Endothelial cell of umbilical vein (primary cell): ENCODE data around the gene AMT. TPM values are rescaled to one million over a fixed set of nuclear protein-coding genes. Genes with fewer than 3 reads are reported as not detected.

Experiments used
- BruUV-seq: library from RNA; stranded (reverse); fragments of 400-500 nt; replicated peaks from 2 replicates; lab custom pipeline; 2021; lab: Mats Ljungman, UMichigan
- CTCF ChIA-PET: fragments of 300-600, 350-600 bp; sonication (Branson Sonifier 250); formaldehyde crosslinking; loops from one replicate; lab custom pipeline; 2021; ENCODE audit warnings: antibody characterized with exemption, inconsistent platforms; lab: Charles Lee
- POLR2A ChIA-PET: fragments of 300-600, 350-600 bp; sonication (Branson Sonifier 250); formaldehyde crosslinking; loops from one replicate; lab custom pipeline; 2021; ENCODE audit warnings: antibody characterized with exemption, inconsistent platforms; lab: Charles Lee
- DNase-seq: peaks from one replicate; pipeline ENCODE4 v3.0.0-alpha.2; 2011; ENCODE audit warnings: low read depth, low spot score
- FAIRE-seq: peaks from 2 replicates; lab custom pipeline; 2011; peaks lifted over from hg19 to GRCh38; lab: Jason Lieb, UNC
- H2AFZ ChIP-seq: 2 replicates; pipeline ENCODE4 v1.6.0; 2012; ENCODE audit warnings: low read depth, low read length, control low read depth, inconsistent platforms
- H3K27ac ChIP-seq: 2 replicates; pipeline ENCODE4 v1.5.1; 2011; ENCODE audit warnings: low read depth, mild to moderate bottlenecking, control low read depth, low read length, moderate library complexity; ENCODE audit not compliant: insufficient read depth
- H3K27me3 ChIP-seq, 2 experiments: 2 replicates each; pipeline versions ENCODE4 v1.6.0 to v1.6.1; 2011; ENCODE audit warnings: low read length in 2 of 2, mixed read lengths in 1 of 2; ENCODE audit not compliant: control insufficient read depth in 2 of 2, insufficient read depth in 2 of 2
- H3K36me3 ChIP-seq, 2 experiments: 2 replicates in 1 of 2; 3 replicates in 1 of 2; pipeline ENCODE4 v1.5.1; 2011; ENCODE audit warnings: low read length in 2 of 2, mild to moderate bottlenecking in 1 of 2, moderate library complexity in 1 of 2; ENCODE audit not compliant: control insufficient read depth in 2 of 2, insufficient read depth in 2 of 2; ENCODE audit errors: extremely low read depth in 1 of 2
- H3K4me1 ChIP-seq: 3 replicates; pipeline ENCODE4 v1.5.1; 2011; ENCODE audit warnings: mild to moderate bottlenecking, low read length; ENCODE audit not compliant: control insufficient read depth, insufficient read depth; ENCODE audit errors: extremely low read depth
- H3K4me2 ChIP-seq: 2 replicates; pipeline ENCODE4 v1.6.1; 2011; ENCODE audit warnings: low read length, control low read depth, mixed read lengths; ENCODE audit not compliant: insufficient read depth
- H3K4me3 ChIP-seq, 3 experiments: fragments of 200-600 bp in 1 of 3; sonication (generic), shearing (Covaris generic) in 1 of 3; replicated peaks in 1 of 3; 2 replicates each; pipeline ENCODE4 v1.5.1; 2011 to 2016; ENCODE audit warnings: control low read depth in 3 of 3, low read length in 3 of 3, mild to moderate bottlenecking in 2 of 3, inconsistent platforms in 1 of 3, low read depth in 1 of 3, moderate library complexity in 1 of 3; ENCODE audit not compliant: insufficient read depth in 1 of 3
- H3K79me2 ChIP-seq: 2 replicates; pipeline ENCODE4 v1.6.0; 2012; ENCODE audit warnings: low read length, inconsistent platforms; ENCODE audit not compliant: control insufficient read depth, insufficient read depth
- H3K9ac ChIP-seq: replicated peaks from 2 replicates; pipeline ENCODE3; 2011; ENCODE audit warnings: low read length, control low read depth; ENCODE audit not compliant: insufficient read depth; ENCODE audit errors: extremely low read depth
- H3K9me1 ChIP-seq: replicated peaks from 3 replicates; pipeline ENCODE4 v1.6.0; 2011; ENCODE audit warnings: mild to moderate bottlenecking, low read length; ENCODE audit not compliant: control insufficient read depth, insufficient read depth; ENCODE audit errors: extremely low read depth
- H3K9me3 ChIP-seq: replicated peaks from 2 replicates; pipeline ENCODE4 v1.5.1; 2012; ENCODE audit warnings: low read length, inconsistent platforms; ENCODE audit not compliant: control insufficient read depth, insufficient read depth
- H4K20me1 ChIP-seq: replicated peaks from 2 replicates; pipeline ENCODE3; 2011; ENCODE audit warnings: mild to moderate bottlenecking, low read length; ENCODE audit not compliant: control insufficient read depth, insufficient read depth; ENCODE audit errors: extremely low read depth
- EZH2 ChIP-seq: IDR thresholded peaks from 2 replicates; pipeline ENCODE4 v1.6.1; 2012; ENCODE audit warnings: borderline replicate concordance, low read depth, mild to moderate bottlenecking, moderate library complexity, low read length, inconsistent platforms; ENCODE audit not compliant: severe bottlenecking
- FOS ChIP-seq: IDR thresholded peaks from 2 replicates; pipeline ENCODE4 v1.6.1; 2011; ENCODE audit warnings: mild to moderate bottlenecking, low read length, moderate library complexity, borderline replicate concordance; ENCODE audit not compliant: insufficient read depth
- GATA2 ChIP-seq: IDR thresholded peaks from 2 replicates; pipeline ENCODE4 v1.7.0; 2011; ENCODE audit warnings: low read depth, mild to moderate bottlenecking, moderate library complexity, mixed read lengths, low read length; ENCODE audit not compliant: insufficient read length, insufficient read depth
- JUN ChIP-seq: IDR thresholded peaks from 2 replicates; pipeline ENCODE4 v1.6.1; 2011; ENCODE audit warnings: borderline replicate concordance, low read depth; ENCODE audit not compliant: insufficient read length, insufficient read depth
- MAX ChIP-seq: IDR thresholded peaks from 2 replicates; pipeline ENCODE4 v1.6.1; 2011; ENCODE audit not compliant: insufficient read depth, insufficient read length
- MYC ChIP-seq: IDR thresholded peaks from one replicate; pipeline ENCODE4 v1.6.1; 2011; ENCODE audit warnings: mild to moderate bottlenecking, low read depth, low read length
- POLR2A ChIP-seq: IDR thresholded peaks from 2 replicates; pipeline ENCODE4 v1.6.1; 2012; ENCODE audit warnings: low read depth, mild to moderate bottlenecking, control low read depth, low read length
- POLR2AphosphoS5 ChIP-seq: IDR thresholded peaks from 2 replicates; pipeline ENCODE4 v1.6.1; 2012; ENCODE audit warnings: low read depth, mild to moderate bottlenecking, control low read depth, low read length, moderate library complexity; ENCODE audit not compliant: insufficient read depth
- dilution Hi-C: fragments of 300-500 bp; cut with MboI; formaldehyde crosslinking; loops from one replicate; pipeline ENCODE4 v1.15.0; 2019; ENCODE audit warnings: low sequenced_read_pairs; ENCODE audit not compliant: extremely low pct_ligation_motif_present
- intact Hi-C: fragments of 100-400 bp; cut with micrococcal nuclease; formaldehyde crosslinking; loops from one replicate; pipeline ENCODE4 v1.10.0; 2022
- polyA plus RNA-seq, 4 experiments: library from polyadenylated mRNA; depleted of rRNA in 3 of 4; stranded (reverse) in 3 of 4; unstranded in 1 of 4; fragments of >200 nt; gene quantifications; 2 replicates each; pipeline versions ENCODE4 v1.2.1 to v1.2.3, GENCODE V29; 2011 to 2012; ENCODE audit warnings: missing spikeins in 1 of 4
- total RNA-seq: library from RNA; stranded (reverse); gene quantifications from 2 replicates; pipeline ENCODE4 v1.2.3, GENCODE V29; 2021
- TF ChIP-seq, protein P1 (sequence below), 2 donors: IDR thresholded peaks; 1 replicate in 1 of 2; 2 replicates in 1 of 2; pipeline ENCODE4 v1.5.1; 2011; ENCODE audit warnings: low read length in 2 of 2, mild to moderate bottlenecking in 2 of 2, moderate library complexity in 2 of 2, control low read depth in 1 of 2, inconsistent platforms in 1 of 2, low read depth in 1 of 2; ENCODE audit not compliant: insufficient read depth in 1 of 2; ENCODE audit errors: extremely low read depth in 1 of 2

Gene AMT
- total and polyA plus RNA-seq, 2 donors (not counting 3 experiments of a cell fraction or from before 2014, with no cell fraction given): 4.4 to 9.0 TPM

DNA sequence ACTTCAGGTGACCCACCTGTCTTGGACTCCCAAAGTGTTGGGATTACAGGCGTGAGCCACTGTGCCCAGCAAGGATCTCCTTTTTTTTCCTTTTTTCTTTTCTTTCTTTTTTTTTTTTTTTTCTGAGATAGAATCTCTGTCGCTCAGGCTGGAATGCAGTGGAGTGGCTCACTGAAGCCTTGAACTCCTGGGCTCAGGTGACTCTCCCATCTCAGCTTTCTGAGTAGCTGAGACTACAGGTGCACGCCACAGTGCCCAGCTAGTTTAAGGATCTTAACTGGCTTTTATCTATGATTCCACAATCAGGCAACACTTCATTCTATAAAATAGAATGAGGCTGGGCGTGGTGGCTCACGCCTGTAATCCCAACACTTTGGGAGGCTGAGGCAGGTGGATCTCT is 23.1 kb upstream of the AMT start:
- H3K4me3 ChIP-seq: no peak overlapping the region
- no TSS peak for BruUV-seq
- DNase-seq: no peak
- ChIA-PET POLR2A (no interaction called here), CTCF (interaction anchor here (0.7 kb wide), 1 partner anchor 206 kb away, joined by 3 read pairs; no protein-coding TSS in a partner anchor)
- peaks cover 3% of the 10 kb centered on the region for H3K4me1 ChIP-seq
- H3K36me3 ChIP-seq: no peaks in the 10 kb centered on the region
- H3K79me2 ChIP-seq: no peaks in the 10 kb centered on the region
- dilution Hi-C loops: no loop called here
- intact Hi-C loops: no loop called here
- H3K9me3 ChIP-seq: no peaks in the 10 kb centered on the region
- no peak overlapping the region for H3K4me2 ChIP-seq
- H2AFZ ChIP-seq: no peak overlapping the region
- no peaks in the 10 kb centered on the region for H3K27me3 ChIP-seq
- H3K27ac ChIP-seq: no peak overlapping the region
- no peak for FAIRE-seq
- H3K9me1 ChIP-seq: no peaks in the 10 kb centered on the region
- H3K9ac ChIP-seq: no peak overlapping the region
- TF ChIP-seq POLR2AphosphoS5 (no peak), MAX (no peak), EZH2 (no peak), JUN (no peak), MYC (no peak), GATA2 (no peak), POLR2A (no peak), FOS (no peak)
- TF ChIP-seq, protein P1, sequence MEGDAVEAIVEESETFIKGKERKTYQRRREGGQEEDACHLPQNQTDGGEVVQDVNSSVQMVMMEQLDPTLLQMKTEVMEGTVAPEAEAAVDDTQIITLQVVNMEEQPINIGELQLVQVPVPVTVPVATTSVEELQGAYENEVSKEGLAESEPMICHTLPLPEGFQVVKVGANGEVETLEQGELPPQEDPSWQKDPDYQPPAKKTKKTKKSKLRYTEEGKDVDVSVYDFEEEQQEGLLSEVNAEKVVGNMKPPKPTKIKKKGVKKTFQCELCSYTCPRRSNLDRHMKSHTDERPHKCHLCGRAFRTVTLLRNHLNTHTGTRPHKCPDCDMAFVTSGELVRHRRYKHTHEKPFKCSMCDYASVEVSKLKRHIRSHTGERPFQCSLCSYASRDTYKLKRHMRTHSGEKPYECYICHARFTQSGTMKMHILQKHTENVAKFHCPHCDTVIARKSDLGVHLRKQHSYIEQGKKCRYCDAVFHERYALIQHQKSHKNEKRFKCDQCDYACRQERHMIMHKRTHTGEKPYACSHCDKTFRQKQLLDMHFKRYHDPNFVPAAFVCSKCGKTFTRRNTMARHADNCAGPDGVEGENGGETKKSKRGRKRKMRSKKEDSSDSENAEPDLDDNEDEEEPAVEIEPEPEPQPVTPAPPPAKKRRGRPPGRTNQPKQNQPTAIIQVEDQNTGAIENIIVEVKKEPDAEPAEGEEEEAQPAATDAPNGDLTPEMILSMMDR (IDR thresholded peaks at IDR 0.05; ENCODE audit: extremely low read depth in 1 of 2, insufficient read depth in 1 of 2, low read depth in 1 of 2, low read length in 2 of 2): no peak
- H4K20me1 ChIP-seq: no peaks in the 10 kb centered on the region
